Lower lobe of right lung (tissue), 2 donors: ENCODE results near the gene GSTM5. TPM values are rescaled to one million over a fixed set of nuclear protein-coding genes. Genes with fewer than 3 reads are reported as not detected.

Experiments
- ATAC-seq, 2 donors: fragments of 200-7000 bp; cut with Tn5 transposase; one replicate each; pipeline ENCODE4 v1.9.1; 2020 to 2022; ENCODE audit warnings: mild to moderate bottlenecking in 2 of 2, moderate library complexity in 2 of 2
- DNase-seq: peaks from one replicate; pipeline ENCODE4 v3.0.0-alpha.2; 2020
- H3K27ac ChIP-seq: fragments of 200-600 bp; one replicate; pipeline ENCODE4 v1.8.0; 2022
- H3K27me3 ChIP-seq: fragments of 200-600 bp; one replicate; pipeline ENCODE4 v1.8.0; 2022; ENCODE audit warnings: low read depth
- H3K36me3 ChIP-seq: fragments of 200-600 bp; one replicate; pipeline ENCODE4 v1.8.0; 2022; ENCODE audit warnings: mild to moderate bottlenecking
- H3K4me1 ChIP-seq: fragments of 200-600 bp; one replicate; pipeline ENCODE4 v1.8.0; 2022
- H3K4me3 ChIP-seq: fragments of 200-600 bp; one replicate; pipeline ENCODE4 v1.8.0; 2022; ENCODE audit warnings: mild to moderate bottlenecking
- H3K9me3 ChIP-seq: fragments of 200-600 bp; one replicate; pipeline ENCODE4 v1.8.0; 2022
- CTCF ChIP-seq: fragments of 200-600 bp; IDR thresholded peaks from one replicate; pipeline ENCODE4 v1.8.0; 2022; ENCODE audit warnings: antibody characterized with exemption, mild to moderate bottlenecking
- intact Hi-C: fragments of 100-400 bp; cut with DNase I; formaldehyde crosslinking; loops from one replicate; pipeline ENCODE4 v1.11.0; 2022
- total RNA-seq: library from RNA; stranded (reverse); fragmentation: NEBNext Ultra II Directional; extraction: Animal tissue kit (Norgen Biotek cat#: 25700); gene quantifications from one replicate; pipeline ENCODE4 v1.2.1, GENCODE V29; 2021
- donor health status: DM: no; HTN: yes; CAD: no; lungs with severe emphysema.

Gene GSTM5
- total RNA-seq, 1 donor from 2014 or later, result 11.7 TPM

- no peaks in the 10 kb centered on the region for H3K4me1 ChIP-seq
- no peak overlapping the region for H3K4me3 ChIP-seq
- DNase-seq, result no peak
- intact Hi-C loops, result no loop called here
- ATAC-seq, result no peak
- TF ChIP-seq CTCF, result no peak
- no peaks in the 10 kb centered on the region for H3K9me3 ChIP-seq
- no peaks in the 10 kb centered on the region for H3K36me3 ChIP-seq
- no peak overlapping the region for H3K27ac ChIP-seq
- peaks cover 4% of the 10 kb centered on the region for H3K27me3 ChIP-seq
Measured at GRCh38 chr1:109714661-109715372, 2.8 kb downstream of the GSTM5 start.

DNA sequence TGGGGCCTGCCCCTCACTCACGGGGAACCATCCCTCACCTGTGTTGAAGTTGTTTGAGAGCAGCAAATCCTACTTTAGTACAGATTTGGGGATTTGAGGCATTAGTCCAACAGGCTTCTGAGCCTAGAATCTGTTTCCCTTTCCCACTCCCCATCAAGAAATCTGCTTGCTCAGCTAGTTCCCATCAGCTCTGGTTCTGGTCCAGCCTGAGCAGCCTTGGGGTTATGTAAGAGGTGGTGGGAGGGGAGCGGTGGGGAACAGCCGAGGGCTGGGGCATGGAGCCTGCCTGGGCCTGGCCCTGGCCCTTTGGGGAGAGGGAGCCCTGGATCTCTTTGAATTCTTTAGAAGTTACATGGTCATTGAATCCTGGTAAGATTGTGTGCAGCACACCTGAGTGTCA is 4.1 kb downstream of the GSTM5 start:
- Histone ChIP-seq H3K4me1 (no peaks in the 10 kb centered on the region), H3K27ac (no peak overlapping the region), H3K9me3 (no peaks in the 10 kb centered on the region), H3K36me3 (no peaks in the 10 kb centered on the region), H3K27me3 (peaks cover 4% of the 10 kb centered on the region), H3K4me3 (no peak overlapping the region)
- DNase-seq (no peak), ATAC-seq (no peak)
- intact Hi-C loops, result no loop called here
- TF ChIP-seq CTCF, result no peak

GRCh38 chr1:109716570-109717090 is 4.6 kb downstream of the GSTM5 start:
- H3K9me3 ChIP-seq, result no peaks in the 10 kb centered on the region
- no peaks in the 10 kb centered on the region for H3K36me3 ChIP-seq
- H3K4me1 ChIP-seq, result no peaks in the 10 kb centered on the region
- no peak overlapping the region for H3K4me3 ChIP-seq
- intact Hi-C loops, result no loop called here
- ATAC-seq, result no peak
- no peak for DNase-seq
- H3K27me3 ChIP-seq, result peaks cover 4% of the 10 kb centered on the region
- TF ChIP-seq CTCF, result no peak
- no peak overlapping the region for H3K27ac ChIP-seq

DNA sequence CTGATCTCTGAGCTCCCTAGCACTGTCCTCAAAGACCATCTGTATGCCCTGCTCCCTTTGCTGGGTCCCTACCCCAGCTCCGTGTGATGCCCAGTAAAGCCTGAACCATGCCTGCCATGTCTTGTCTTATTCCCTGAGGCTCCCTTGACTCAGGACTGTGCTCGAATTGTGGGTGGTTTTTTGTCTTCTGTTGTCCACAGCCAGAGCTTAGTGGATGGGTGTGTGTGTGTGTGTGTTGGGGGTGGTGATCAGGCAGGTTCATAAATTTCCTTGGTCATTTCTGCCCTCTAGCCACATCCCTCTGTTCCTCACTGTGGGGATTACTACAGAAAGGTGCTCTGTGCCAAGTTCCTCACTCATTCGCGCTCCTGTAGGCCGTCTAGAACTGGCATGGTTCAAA is 5.7 kb downstream of the GSTM5 start:
- no peak for TF ChIP-seq CTCF
- Histone ChIP-seq H3K27me3 (no peaks in the 10 kb centered on the region), H3K4me1 (no peaks in the 10 kb centered on the region), H3K9me3 (no peaks in the 10 kb centered on the region), H3K4me3 (no peak overlapping the region), H3K27ac (no peak overlapping the region), H3K36me3 (no peaks in the 10 kb centered on the region)
- intact Hi-C loops, result no loop called here
- DNase-seq (no peak), ATAC-seq (no peak)

DNA sequence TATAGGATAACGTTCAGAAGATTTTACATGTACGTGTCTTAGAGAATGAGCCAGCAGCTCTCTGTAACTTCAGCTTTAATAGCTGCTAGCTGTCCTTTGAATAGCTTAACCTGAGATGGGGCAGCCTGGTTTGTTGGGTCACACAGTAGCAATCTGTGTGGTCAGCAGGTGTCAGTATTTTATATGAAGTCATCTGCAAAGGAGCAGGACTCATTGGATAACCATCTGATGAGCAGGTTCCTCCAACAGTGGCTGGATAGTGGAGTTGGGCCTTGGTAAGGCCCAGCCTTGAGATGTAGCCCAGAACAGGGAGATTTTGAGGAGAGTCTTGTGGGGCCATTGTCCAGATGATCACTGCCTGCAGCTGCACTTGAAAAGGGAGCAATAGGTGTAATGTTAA is 6.4 kb downstream of the GSTM5 start:
- intact Hi-C loops, result no loop called here
- TF ChIP-seq CTCF, result no peak
- H3K9me3 ChIP-seq, result no peaks in the 10 kb centered on the region
- DNase-seq (no peak), ATAC-seq (no peak)
- H3K4me1 ChIP-seq, result no peaks in the 10 kb centered on the region
- H3K36me3 ChIP-seq, result no peaks in the 10 kb centered on the region
- no peak overlapping the region for H3K27ac ChIP-seq
- no peak overlapping the region for H3K4me3 ChIP-seq
- H3K27me3 ChIP-seq, result no peaks in the 10 kb centered on the region
